Measurements from ENCODE around the gene EP400. TPM values are rescaled to one million over a fixed set of nuclear protein-coding genes. Genes with fewer than 3 reads are reported as not detected.

EP400 gene
- total and polyA plus RNA-seq, 2 of the 13 experiments (the other 11 are each of a cell fraction or from before 2014, with no cell fraction given): 4.9 to 5.0 TPM

GRCh38 chr12:132066345-132066685 is 116.6 kb downstream of the EP400 start:
- Histone ChIP-seq H4K20me1 (ENCODE audit: insufficient read depth, low read length) (no peaks in the 10 kb centered on the region), H3K9ac (ENCODE audit: insufficient read depth, low read depth, low read length) (no peak overlapping the region), H3K4me3 (replicated peaks in 1 of 3; ENCODE audit: insufficient read depth in 1 of 3, low read depth in 2 of 3, low read length in 3 of 3) (no peak overlapping the region), H2AFZ (ENCODE audit: low read length) (no peak overlapping the region), H3K36me3 (replicated peaks in 1 of 2; ENCODE audit: control insufficient read depth in 1 of 2, insufficient read depth in 2 of 2, low read length in 2 of 2) (peaks cover 36 to 84% of the 10 kb centered on the region in 2 experiments; a peak in 4 of 5 replicates), H3K4me2 (ENCODE audit: low read depth, low read length) (no peak overlapping the region), H3K79me2 (ENCODE audit: insufficient read depth, low read length) (no peaks in the 10 kb centered on the region), H3K27ac (ENCODE audit: extremely low read length, insufficient read depth, low read length) (no peak overlapping the region), H3K27me3 (ENCODE audit: control insufficient read depth in 1 of 2, insufficient read depth in 2 of 2, low read length in 2 of 2) (no peaks in the 10 kb centered on the region), H3K4me1 (ENCODE audit: insufficient read depth, low read length) (no peaks in the 10 kb centered on the region), H3K9me3 (ENCODE audit: low read length) (no peaks in the 10 kb centered on the region)
- ATAC-seq: no peak
- DNase-seq (ENCODE audit: low spot score): no peak
- WGBS (ENCODE audit: low lambda C conversion rate): 96% methylated on average over 12 of the region's 13 CpGs
- intact Hi-C loops (cut with micrococcal nuclease; ENCODE audit: unreplicated experiment): no loop called here
- TF ChIP-seq TBX2 (CRISPR knock-in tag; IDR thresholded peaks at IDR 0.05; ENCODE audit: borderline replicate concordance) (no peak), MED1 (CRISPR knock-in tag; IDR thresholded peaks at IDR 0.05) (no peak), DNMT3B (CRISPR knock-in tag; conservative IDR thresholded peaks at IDR 0.05) (no peak), ZNF577 (CRISPR knock-in tag; IDR thresholded peaks at IDR 0.05; ENCODE audit: borderline replicate concordance, low read depth) (no peak), ZNF7 (CRISPR knock-in tag; IDR thresholded peaks at IDR 0.05) (no peak), UBTF (CRISPR knock-in tag; IDR thresholded peaks at IDR 0.05) (no peak), ZSCAN12 (CRISPR knock-in tag; IDR thresholded peaks at IDR 0.05) (no peak), JUND (CRISPR knock-in tag; IDR thresholded peaks at IDR 0.05) (no peak), SP2 (CRISPR knock-in tag; IDR thresholded peaks at IDR 0.05) (no peak), ZSCAN30 (CRISPR knock-in tag; IDR thresholded peaks at IDR 0.05) (no peak), FOXK2 (IDR thresholded peaks at IDR 0.05) (no peak), ARNTL (CRISPR knock-in tag; IDR thresholded peaks at IDR 0.05) (no peak), RBAK (CRISPR knock-in tag; IDR thresholded peaks at IDR 0.05) (no peak)
- ChIA-PET POLR2A (no interaction called here), CTCF (ENCODE audit: low intra/inter-chr PET ratio, low total read pairs) (no interaction called here)
- BruUV-seq (replicated peaks): no TSS peak
- in situ Hi-C loops (cut with HindIII; ENCODE audit: extremely low pct_ligation_motif_present, low pct_unique_long_range_greater_than_20kb): no loop called here
- FAIRE-seq: no peak
